ENCODE measurements around the gene NECTIN3.

Gene NECTIN3

DNA sequence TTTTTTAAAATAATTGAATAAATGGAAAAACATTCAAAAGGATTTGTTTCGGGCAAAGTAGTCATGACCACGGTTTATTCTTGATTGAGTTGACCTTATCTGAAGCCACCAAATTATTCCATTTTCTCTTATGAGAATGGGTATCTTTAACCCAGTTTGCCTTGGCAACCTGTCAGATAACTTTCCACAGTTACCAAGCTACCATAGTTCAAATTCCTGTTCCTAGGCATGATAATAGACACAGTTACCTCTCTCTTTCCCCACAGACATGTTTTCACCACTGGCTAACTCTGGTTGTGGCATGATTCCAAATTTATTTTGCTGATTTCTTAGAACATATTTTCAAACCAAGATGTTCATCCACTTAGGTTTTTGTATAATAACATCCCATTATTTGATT, 84.9 kb downstream of the NECTIN3 start:
- TF ChIP-seq POLR2AphosphoS5 (IDR thresholded peaks at IDR 0.05; ENCODE audit: low read depth, low read length) (no peak), TAF1 (IDR thresholded peaks at IDR 0.05; ENCODE audit: borderline replicate concordance, insufficient read depth, low read length) (no peak)

GRCh38 chr3:111159391-111159790, 87.8 kb downstream of the NECTIN3 start:
- TF ChIP-seq POLR2AphosphoS5 (IDR thresholded peaks at IDR 0.05; ENCODE audit: low read depth, low read length), result no peak
- no peak for TF ChIP-seq FOXP2 (optimal IDR thresholded peaks at IDR 0.05; ENCODE audit: borderline replicate concordance, extremely low read depth, extremely low read length, insufficient read depth)
- no peak for TF ChIP-seq REST (IDR thresholded peaks at IDR 0.05; ENCODE audit: insufficient read depth in 1 of 2, low read depth in 2 of 2, low read length in 2 of 2)
- TF ChIP-seq TAF1 (IDR thresholded peaks at IDR 0.05; ENCODE audit: borderline replicate concordance, insufficient read depth, low read length), result no peak
- no peak for TF ChIP-seq SIN3A (IDR thresholded peaks at IDR 0.05; ENCODE audit: borderline replicate concordance, insufficient read depth, low read length)

GRCh38 chr3:111164621-111165020, 93.0 kb downstream of the NECTIN3 start:
- TF ChIP-seq TAF1 (IDR thresholded peaks at IDR 0.05; ENCODE audit: borderline replicate concordance, insufficient read depth, low read length) (no peak), POLR2AphosphoS5 (IDR thresholded peaks at IDR 0.05; ENCODE audit: low read depth, low read length) (no peak), FOXP2 (optimal IDR thresholded peaks at IDR 0.05; ENCODE audit: borderline replicate concordance, extremely low read depth, extremely low read length, insufficient read depth) (no peak), SIN3A (IDR thresholded peaks at IDR 0.05; ENCODE audit: borderline replicate concordance, insufficient read depth, low read length) (no peak), REST (IDR thresholded peaks at IDR 0.05; ENCODE audit: insufficient read depth in 1 of 2, low read depth in 2 of 2, low read length in 2 of 2) (no peak)

DNA sequence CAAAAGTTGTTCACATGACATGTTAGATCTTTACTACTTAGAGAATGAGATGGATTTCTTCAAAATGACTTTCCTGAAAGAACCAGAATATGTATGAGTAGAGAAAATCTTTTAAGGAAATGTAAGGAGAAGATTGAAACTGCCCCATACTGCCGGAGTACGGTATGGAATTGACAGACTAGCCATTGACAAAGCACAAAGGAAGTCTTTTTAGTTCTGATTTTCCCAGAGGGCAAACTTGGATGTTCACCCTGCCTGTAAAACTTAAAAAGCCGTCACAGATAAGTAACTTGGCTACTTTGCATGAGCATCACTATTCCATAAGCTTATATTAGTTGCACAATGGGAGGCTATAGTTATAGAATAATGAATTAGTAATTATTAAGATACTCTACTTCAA, 93.8 kb downstream of the NECTIN3 start:
- TF ChIP-seq REST (IDR thresholded peaks at IDR 0.05; ENCODE audit: insufficient read depth in 1 of 2, low read depth in 2 of 2, low read length in 2 of 2) (no peak), FOXP2 (optimal IDR thresholded peaks at IDR 0.05; ENCODE audit: borderline replicate concordance, extremely low read depth, extremely low read length, insufficient read depth) (no peak), SIN3A (IDR thresholded peaks at IDR 0.05; ENCODE audit: borderline replicate concordance, insufficient read depth, low read length) (no peak), TAF1 (IDR thresholded peaks at IDR 0.05; ENCODE audit: borderline replicate concordance, insufficient read depth, low read length) (no peak), POLR2AphosphoS5 (IDR thresholded peaks at IDR 0.05; ENCODE audit: low read depth, low read length) (no peak)

GRCh38 chr3:111173328-111173900, 101.8 kb downstream of the NECTIN3 start:
- TF ChIP-seq TAF1 (IDR thresholded peaks at IDR 0.05; ENCODE audit: borderline replicate concordance, insufficient read depth, low read length), result no peak
- TF ChIP-seq POLR2AphosphoS5 (IDR thresholded peaks at IDR 0.05; ENCODE audit: low read depth, low read length), result no peak
- TF ChIP-seq FOXP2 (optimal IDR thresholded peaks at IDR 0.05; ENCODE audit: borderline replicate concordance, extremely low read depth, extremely low read length, insufficient read depth), result no peak
- no peak for TF ChIP-seq SIN3A (IDR thresholded peaks at IDR 0.05; ENCODE audit: borderline replicate concordance, insufficient read depth, low read length)

DNA sequence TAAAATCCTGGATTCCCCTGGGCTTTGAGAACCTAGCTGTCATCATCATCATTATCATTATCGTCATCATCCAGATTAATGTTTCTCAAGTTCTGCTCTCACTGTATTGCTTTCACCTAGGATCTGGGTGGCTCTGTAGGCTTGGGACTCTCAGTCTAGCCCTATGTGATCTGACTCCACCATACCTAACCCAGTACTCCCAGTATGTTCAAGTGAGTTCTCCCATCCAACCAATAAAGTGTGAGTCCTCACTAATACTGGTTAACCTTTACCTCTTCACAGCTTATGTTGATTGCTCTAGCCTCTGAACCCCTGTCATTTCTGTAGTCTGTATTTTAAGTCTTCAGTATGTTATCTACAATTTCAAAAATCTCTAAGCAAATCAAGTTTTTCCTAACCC, 102.3 kb downstream of the NECTIN3 start:
- no peak for TF ChIP-seq POLR2AphosphoS5 (IDR thresholded peaks at IDR 0.05; ENCODE audit: low read depth, low read length)
- no peak for TF ChIP-seq FOXP2 (optimal IDR thresholded peaks at IDR 0.05; ENCODE audit: borderline replicate concordance, extremely low read depth, extremely low read length, insufficient read depth)
- no peak for TF ChIP-seq SIN3A (IDR thresholded peaks at IDR 0.05; ENCODE audit: borderline replicate concordance, insufficient read depth, low read length)
- no peak for TF ChIP-seq REST (IDR thresholded peaks at IDR 0.05; ENCODE audit: insufficient read depth in 1 of 2, low read depth in 2 of 2, low read length in 2 of 2)
- no peak for TF ChIP-seq TAF1 (IDR thresholded peaks at IDR 0.05; ENCODE audit: borderline replicate concordance, insufficient read depth, low read length)
